GM20000 (cell line): ENCODE results near the gene FBF1.

ENCODE experiments used
- DNase-seq: peaks from one replicate; pipeline ENCODE4 v3.0.0; 2012; ENCODE audit warnings: low spot score
- TF ChIP-seq, protein P1 (sequence below): IDR thresholded peaks from 2 replicates; pipeline ENCODE4 v1.5.1; 2012; ENCODE audit warnings: mild to moderate bottlenecking, control low read depth; ENCODE audit errors: extremely low read depth, missing control alignments

FBF1 gene

DNA sequence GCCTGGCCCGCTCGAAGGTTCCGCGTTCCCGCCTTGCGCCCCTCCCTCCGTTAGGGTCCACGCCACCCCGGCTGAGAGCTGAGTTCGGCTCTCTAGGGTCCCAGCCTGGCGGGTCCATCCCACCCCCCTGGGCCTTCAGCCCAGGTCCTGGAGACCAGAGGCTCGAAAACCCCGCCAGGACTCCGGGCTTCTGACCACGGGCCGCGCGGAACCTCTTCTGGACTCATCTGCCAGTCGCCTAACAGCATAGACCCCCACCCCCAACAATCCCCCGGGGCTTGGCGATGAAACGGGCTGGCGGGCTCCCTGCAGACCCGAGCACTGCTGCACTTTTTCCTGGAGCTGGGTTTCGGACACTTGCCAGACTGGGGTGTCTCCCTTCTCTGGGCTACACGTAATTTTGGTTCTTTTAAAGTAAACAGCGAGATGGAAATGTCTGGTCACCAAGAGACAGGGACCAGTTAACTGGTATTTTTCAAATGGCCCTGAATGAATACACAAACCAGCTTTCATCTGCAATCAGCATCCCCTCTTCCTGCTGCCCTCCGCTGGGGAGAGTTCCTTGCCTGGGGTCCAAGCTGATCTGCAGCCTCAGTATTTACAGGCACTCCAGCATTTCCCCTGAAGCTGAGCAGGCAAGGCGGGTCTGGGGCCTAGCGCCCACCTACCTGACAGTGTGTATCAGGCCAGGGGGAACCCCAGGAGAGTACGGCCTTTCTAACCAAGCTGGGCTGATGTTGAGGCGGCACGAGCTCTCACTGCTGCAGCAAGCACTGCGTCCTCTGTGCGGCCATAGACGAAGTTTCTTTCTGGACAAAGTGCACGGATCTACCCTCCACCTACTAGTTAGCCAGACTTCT lies 43.5 kb downstream of the FBF1 start:
- TF ChIP-seq, protein P1, sequence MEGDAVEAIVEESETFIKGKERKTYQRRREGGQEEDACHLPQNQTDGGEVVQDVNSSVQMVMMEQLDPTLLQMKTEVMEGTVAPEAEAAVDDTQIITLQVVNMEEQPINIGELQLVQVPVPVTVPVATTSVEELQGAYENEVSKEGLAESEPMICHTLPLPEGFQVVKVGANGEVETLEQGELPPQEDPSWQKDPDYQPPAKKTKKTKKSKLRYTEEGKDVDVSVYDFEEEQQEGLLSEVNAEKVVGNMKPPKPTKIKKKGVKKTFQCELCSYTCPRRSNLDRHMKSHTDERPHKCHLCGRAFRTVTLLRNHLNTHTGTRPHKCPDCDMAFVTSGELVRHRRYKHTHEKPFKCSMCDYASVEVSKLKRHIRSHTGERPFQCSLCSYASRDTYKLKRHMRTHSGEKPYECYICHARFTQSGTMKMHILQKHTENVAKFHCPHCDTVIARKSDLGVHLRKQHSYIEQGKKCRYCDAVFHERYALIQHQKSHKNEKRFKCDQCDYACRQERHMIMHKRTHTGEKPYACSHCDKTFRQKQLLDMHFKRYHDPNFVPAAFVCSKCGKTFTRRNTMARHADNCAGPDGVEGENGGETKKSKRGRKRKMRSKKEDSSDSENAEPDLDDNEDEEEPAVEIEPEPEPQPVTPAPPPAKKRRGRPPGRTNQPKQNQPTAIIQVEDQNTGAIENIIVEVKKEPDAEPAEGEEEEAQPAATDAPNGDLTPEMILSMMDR = no peak
- no peak for DNase-seq

DNA sequence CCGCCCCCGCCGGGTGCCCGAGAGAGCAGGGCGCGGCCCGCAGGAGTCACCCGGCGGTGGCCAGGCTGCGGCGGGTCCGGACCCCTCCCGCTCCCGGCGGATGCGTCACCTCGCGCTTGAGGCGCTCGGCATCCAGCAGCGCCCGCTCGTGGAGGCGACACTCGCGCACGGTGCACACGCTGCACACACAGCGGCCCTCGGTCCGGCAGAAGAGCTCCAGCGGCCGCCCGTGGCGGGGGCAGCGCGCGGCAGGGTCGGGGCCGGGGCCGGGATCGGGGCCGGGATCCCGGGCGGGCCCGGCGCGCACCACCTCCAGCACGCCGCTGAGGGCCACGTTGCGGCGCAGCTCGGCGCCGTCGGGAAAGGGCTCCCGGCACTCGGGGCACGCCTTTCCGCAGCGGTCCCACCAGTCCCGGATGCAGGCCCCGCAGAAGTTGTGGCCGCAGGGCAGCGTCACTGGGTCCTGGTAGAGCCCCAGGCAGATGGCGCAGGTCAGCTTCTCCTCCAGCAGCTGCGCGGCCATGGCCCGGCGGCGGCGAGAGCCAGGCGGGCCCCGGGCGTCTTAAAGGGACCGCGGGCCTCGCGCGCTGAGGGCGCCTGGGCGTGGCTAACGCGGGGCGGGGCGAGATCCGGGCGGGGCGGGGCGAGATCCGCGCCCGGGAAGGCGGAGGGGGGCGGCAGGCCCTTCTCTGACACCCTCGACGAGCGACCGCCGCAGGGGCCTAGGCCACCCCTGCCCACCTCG lies 44.3 kb downstream of the FBF1 start, which contains the start of gene TRIM65:
TRIM65 (minus strand) TSS at position 537 of the 745 bp plus-strand sequence; CDS start at position 523, 14 bp downstream.
- TF ChIP-seq, protein P1 = peak; percentile 45
- peak; percentile 96 for DNase-seq

DNA sequence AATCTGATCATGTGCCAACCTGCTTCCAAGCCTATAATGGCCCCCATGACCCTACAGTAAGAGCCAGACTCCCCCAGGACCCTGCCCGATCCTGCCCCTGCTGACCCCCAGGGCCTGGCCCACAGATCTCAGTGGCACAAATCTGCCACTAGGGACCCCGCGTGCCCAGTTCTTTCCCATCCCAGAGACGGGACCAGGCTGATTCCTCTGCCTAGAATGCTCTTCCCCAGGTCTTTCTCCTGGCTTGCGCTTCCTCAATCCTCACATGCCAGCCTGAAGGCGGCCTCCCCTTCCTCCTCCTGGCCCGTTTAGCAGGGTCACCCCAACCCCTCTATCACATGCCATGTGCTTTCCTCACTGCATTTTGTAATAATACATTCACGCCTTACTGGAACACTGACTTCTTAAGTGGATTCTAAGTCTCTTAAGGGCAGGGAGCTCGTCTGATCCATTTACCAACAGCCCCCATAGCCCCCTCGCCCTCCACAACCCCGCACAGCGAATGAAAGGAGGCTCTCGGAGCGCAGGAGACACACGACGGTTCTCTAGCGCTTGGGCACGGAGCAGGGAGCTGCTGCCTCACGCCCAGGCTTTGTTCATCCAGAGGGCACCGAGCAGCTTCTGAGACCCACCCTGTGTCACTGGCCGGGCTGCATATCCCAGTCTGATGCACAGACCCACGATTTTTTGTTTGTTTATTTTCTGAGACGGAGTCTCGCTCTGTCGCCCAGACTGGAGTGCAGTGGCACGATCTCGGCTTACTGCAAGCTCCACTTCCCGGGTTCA lies 45.3 kb downstream of the FBF1 start:
- DNase-seq = peak; percentile 57
- TF ChIP-seq, protein P1 = peak; percentile 16

DNA sequence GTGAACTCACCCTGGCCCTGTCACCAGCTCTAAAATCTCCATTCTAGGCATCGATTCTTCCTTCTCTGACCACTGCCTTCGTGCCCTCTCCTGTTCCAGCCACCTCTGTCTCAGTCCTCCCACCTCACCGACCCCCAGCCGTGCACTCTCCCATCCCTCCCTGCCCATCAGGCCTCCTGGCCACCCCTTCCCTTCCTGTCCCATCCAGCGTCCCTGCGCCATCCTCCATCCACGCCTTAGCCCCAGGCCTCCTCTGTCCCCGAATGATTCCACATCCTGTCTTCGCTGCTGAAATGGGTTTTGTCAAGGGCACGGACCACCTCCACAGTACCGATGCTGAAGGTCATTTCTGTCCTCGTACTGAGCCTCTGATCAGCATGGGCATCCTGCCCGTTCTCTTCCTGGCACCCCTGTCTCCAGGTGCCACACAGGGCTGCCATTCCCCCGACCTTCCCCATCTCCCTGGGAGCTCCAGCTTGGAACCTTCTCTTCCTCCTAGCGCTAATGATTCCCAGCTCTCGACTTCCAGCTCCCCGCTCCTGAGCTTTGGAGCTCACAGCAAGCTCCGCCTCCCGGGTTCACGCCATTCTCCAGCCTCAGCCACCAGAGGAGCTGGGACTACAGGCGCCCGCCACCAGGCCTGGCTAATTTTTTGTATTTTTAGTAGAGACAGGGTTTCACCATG lies 46.7 kb downstream of the FBF1 start:
- DNase-seq = no peak
- TF ChIP-seq, protein P1 = no peak

DNA sequence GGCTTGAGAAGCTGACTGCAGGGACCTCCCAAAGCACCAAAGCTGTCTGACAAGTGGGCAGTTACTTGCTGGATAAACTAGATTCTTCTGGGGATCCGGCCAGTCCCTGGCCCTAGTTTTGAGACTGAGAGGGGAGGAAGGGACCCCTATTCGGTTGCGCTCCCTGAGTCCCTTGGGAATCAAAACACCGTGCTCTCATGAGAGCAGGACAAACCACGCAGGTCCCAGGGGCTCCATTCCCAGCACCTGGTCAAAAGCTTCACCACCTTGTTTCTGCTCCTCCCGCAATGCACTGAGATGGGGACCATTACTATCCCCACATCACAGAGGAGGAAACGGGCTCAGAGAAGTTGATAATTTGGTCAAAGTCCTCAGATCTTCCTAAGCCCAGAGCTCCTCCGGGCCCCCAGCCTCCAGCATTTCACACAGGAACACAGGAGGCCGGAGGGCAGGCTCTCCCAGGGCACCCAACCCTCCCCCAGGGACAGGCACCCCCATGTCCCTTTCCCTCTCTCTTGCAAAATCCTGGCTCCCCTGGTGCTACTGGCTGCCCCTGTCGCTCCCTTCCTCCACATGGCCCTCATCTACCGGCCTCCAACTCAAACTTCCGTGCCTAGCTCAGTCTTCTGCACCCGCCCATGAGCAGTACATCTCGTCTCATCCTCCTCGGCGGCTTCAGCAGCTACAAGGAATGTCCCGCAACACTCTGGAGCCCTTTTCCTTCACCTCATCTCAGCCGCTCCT lies 47.4 kb downstream of the FBF1 start:
- no peak for DNase-seq
- TF ChIP-seq, protein P1 = no peak

DNA sequence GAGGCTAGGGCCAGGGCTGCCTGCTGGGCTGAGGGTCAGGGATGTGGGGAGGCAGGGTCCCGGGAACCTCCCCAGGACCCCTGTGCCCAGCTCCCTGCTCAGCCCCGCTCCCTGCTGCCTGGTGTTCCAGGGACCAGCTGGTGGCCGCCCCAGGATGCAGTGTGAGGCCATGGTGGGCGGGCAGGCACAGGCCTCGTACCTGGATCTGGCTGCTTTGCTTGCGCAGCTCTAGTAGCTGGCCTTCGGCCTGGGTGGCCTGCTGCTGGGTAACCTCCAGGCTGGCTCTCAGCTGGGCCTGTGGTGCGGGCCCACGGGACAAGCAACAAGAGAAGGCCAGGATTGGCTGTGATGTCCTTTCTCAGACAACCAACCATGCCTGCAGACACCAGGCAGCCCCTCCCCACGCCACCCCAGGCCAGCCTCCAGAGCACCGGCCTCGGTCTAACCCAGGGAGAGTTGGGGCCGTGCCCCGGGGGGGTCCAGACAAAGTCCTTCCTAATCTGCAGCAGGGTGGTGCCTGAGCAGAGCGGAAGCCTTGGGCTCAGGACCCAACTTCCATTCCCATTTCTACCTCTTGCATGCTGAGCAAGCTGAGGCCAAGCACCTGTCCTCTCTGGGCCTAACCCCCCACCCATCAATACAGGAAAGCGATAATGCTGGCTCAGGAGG lies 48.2 kb downstream of the FBF1 start:
- TF ChIP-seq, protein P1 = no peak
- DNase-seq = no peak
